Fibroblast of skin of abdomen (primary cell): Measurements from ENCODE around the gene DNASE1L2.
"Not testable (repeated sequence)": the region's sequence is repeated elsewhere in the genome, so short reads cannot be mapped to it uniquely, and the experiment has no call there.

ENCODE experiments used
- DNase-seq: peaks from one replicate; pipeline ENCODE4 v3.0.0-alpha.2; 2013

The DNASE1L2 gene

GRCh38 chr16:2226245-2226793 lies 9.9 kb upstream of the DNASE1L2 start:
- DNase-seq, result no peak

GRCh38 chr16:2226918-2227317 lies 9.3 kb upstream of the DNASE1L2 start:
- DNase-seq, result no peak

- DNase-seq, result no peak
Measured at GRCh38 chr16:2228161-2228824, 8.0 kb upstream of the DNASE1L2 start.

GRCh38 chr16:2229091-2229490 lies 7.2 kb upstream of the DNASE1L2 start:
- DNase-seq, result no peak

GRCh38 chr16:2229632-2230250 lies 6.5 kb upstream of the DNASE1L2 start:
- DNase-seq, result no peak

GRCh38 chr16:2230376-2230775 lies 5.9 kb upstream of the DNASE1L2 start:
- DNase-seq, result no peak

GRCh38 chr16:2231016-2231931 lies 5.0 kb upstream of the DNASE1L2 start:
- no peak for DNase-seq

GRCh38 chr16:2232094-2232990 lies 3.9 kb upstream of the DNASE1L2 start:
- no peak for DNase-seq

GRCh38 chr16:2233046-2233775 lies 3.0 kb upstream of the DNASE1L2 start:
- DNase-seq, result no peak

GRCh38 chr16:2233872-2234812 lies 2.1 kb upstream of the DNASE1L2 start:
- DNase-seq, result no peak

GRCh38 chr16:2234813-2235170 lies 1.5 kb upstream of the DNASE1L2 start:
- no peak for DNase-seq

- no peak for DNase-seq
Measured at GRCh38 chr16:2235234-2235651, 1.0 kb upstream of the DNASE1L2 start.

GRCh38 chr16:2235695-2236336 lies 428 bp upstream of the DNASE1L2 start:
- DNase-seq, result no peak

- DNase-seq, result no peak
Measured at GRCh38 chr16:2237102-2237482, 848 bp downstream of the DNASE1L2 start.

- DNase-seq, result no peak
Measured at GRCh38 chr16:2237493-2238149, 1.4 kb downstream of the DNASE1L2 start.

- DNase-seq, result no peak
Measured at GRCh38 chr16:2238150-2238837, 2.0 kb downstream of the DNASE1L2 start.

- DNase-seq, result no peak
Measured at GRCh38 chr16:2238838-2239675, 2.8 kb downstream of the DNASE1L2 start.

- DNase-seq, result not testable (repeated sequence)
Measured at GRCh38 chr16:2240331-2240730, 4.1 kb downstream of the DNASE1L2 start.
